GM12872 (cell line): ENCODE results near the gene CTXN1.
A peak's percentile ranks its signal among the peaks of the same experiment; 100 is the strongest.

Source experiments
- CTCF ChIP-seq: IDR thresholded peaks from 3 replicates; pipeline ENCODE4 v1.5.1; 2011; ENCODE audit warnings: low read depth, mild to moderate bottlenecking, low read length, moderate library complexity; ENCODE audit not compliant: insufficient read depth

CTXN1 gene

GRCh38 chr19:7941895-7942596, 16.1 kb upstream of the CTXN1 start:
- no peak for TF ChIP-seq CTCF

DNA sequence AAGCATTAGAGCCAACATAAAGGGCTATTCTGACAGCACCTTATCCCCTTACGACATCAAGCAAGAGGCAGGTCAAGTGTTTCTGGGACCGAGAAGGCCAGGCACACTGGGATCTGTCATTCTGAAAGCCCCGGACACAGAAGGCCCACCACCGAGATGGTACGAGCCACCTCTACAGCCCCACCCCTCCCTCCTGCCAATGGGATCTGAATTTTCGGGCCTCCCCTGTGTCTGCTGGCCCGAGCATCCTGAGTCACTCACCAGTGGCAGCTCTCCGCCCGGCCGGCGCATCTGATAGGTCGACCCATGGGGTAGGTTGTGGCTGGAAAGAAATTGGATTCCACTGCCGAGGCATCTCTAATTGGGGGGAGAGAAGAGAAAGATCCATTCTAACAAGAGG, 14.9 kb upstream of the CTXN1 start:
- TF ChIP-seq CTCF: no peak

DNA sequence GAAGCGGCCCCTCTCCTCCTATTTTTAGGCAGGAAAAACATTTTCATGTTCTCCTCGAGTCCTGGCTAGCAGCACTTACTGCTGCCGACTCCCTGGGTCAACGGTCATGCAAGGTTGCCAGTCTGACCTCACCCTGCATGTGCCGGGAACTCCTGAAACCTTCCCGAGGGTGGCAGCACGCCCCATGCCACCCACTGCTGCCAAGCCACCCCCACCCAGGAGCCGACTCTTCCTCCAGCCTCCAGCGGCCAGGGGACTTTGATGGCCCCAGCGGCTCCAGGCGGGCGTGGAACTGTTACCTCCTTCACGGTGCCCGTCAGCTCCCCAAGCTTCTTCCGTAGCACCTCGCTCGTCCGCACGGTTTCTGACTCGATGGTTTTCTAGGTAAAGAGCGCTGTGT, 8.8 kb upstream of the CTXN1 start:
- no peak for TF ChIP-seq CTCF

DNA sequence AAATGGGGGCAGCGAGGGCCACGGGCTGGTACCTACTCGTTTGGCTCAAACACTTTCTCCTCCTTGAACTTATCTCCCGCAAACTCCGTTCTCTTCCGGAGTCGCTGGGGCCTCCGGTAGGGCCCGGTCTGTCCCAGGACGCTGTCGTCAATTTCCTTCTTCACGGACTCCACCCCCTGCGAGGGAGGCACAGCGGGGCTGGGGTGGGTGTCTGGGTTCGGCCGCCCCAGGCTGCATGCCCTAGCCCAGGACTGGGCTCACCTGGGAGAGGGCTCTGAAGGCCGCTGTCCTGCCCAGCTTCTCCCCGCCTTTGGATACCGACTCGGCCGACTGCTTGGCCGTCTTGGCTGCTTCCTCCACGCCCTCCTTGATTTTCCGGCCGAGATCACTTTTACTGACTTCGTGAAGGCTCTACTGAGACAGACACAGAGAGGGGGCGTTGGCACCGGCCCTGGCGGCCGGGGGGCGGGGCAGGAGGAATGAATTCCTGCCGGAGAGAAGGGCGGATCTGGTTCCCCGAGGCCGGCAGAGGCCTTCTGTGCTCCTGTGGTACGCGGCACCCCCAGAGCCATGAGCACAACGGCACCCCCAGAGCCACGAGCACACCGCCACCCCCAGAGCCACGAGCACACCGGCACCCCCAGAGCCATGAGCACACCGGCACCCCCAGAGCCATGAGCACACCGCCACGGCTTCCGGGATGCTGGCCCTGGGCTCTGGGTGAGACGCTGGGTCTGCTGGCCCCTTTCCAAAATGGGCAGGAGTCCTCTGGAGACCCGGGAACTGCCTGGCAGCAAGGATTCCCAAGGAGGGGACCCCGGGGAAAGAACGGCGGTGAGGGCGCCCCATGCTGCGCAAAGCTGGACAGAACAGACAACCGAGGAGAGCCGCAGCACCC, 8.1 kb upstream of the CTXN1 start:
- no peak for TF ChIP-seq CTCF

GRCh38 chr19:7933411-7933810, 7.5 kb upstream of the CTXN1 start:
- peak; percentile 27; the same call in 1 of the 3 replicates for TF ChIP-seq CTCF

DNA sequence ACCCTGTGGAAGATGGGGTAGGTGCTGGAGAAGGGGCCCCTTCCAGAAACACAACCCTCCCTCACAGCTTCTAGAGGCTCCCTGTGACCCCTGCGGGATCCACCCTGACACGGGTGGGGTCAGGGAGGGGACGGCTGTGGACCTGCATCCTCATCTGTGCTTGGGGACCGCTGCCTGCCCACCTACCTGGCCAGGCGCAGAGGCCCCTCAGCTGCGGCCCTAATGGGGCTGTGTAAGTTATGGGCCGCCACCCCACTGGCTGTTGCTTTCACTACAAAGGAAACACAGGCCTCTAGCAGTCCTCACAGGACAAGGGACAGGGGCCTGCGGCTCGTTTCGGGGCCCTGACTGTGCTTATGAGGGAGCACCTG, 7.0 kb upstream of the CTXN1 start:
- TF ChIP-seq CTCF: no peak

GRCh38 chr19:7932276-7932929, 6.5 kb upstream of the CTXN1 start:
- no peak for TF ChIP-seq CTCF
